Left hindlimb (tissue), 1 donor: ENCODE results near the gene TTC27.
"Not testable (repeated sequence)": the region's sequence is repeated elsewhere in the genome, so short reads cannot be mapped to it uniquely, and the experiment has no call there.

ENCODE experiments used
- DNase-seq: peaks from one replicate; pipeline ENCODE4 v3.0.0-alpha.2; 2018

The TTC27 gene

DNA sequence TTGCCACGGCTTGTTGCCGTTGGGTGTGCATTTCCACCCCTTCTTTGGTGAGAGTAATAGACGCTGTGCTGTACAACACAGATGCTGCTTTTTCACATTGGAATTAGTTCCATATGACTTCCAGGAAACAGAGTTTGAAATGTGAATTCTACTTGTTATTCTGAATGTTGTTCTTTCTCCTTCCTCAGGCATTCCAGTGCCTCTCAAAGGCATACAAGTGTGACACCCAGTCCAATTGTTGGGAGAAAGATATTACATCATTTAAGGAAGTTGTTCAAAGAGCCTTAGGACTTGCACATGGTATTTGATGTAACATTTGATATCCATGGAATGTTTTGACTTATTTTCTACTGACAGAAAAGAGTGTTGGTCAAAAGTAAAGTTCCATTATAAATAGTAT lies 184.5 kb downstream of the TTC27 start:
- no peak for DNase-seq

DNA sequence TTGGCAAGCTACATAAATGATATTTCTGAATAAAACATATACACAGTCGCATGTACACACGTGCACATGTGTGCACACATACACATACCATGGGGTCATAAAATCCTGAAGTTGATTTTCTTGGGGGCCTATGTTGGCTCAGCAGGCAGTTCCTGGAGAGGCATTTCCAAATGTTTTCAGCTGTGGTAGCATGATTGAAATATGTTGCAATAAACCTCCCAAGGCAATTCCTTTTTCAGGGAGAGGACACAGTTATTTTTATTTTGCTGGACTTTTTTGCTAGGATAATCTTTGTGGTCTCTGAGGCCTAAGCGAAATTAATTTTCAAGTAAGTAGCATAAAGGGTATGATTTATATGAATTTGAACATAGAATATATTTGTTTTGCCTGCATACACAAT lies 192.2 kb downstream of the TTC27 start:
- DNase-seq: no peak

DNA sequence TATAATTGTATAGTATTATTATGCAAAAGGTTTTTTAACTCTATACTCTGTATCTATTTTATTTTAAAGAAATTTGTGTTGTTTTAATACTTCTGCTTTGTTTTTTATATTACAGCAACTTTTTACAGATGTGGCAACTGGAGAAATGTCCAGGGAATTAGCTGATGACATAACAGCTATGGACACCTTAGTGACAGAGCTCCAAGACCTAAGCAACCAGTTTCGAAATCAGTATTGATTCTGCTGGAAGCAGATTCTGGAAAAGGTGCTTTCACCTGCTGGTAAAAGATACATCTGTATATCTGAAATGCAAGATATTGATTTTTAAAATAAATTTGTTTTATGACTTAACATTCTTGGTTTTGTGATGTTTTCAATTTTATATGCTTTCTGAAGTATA lies 192.9 kb downstream of the TTC27 start:
- no peak for DNase-seq

DNA sequence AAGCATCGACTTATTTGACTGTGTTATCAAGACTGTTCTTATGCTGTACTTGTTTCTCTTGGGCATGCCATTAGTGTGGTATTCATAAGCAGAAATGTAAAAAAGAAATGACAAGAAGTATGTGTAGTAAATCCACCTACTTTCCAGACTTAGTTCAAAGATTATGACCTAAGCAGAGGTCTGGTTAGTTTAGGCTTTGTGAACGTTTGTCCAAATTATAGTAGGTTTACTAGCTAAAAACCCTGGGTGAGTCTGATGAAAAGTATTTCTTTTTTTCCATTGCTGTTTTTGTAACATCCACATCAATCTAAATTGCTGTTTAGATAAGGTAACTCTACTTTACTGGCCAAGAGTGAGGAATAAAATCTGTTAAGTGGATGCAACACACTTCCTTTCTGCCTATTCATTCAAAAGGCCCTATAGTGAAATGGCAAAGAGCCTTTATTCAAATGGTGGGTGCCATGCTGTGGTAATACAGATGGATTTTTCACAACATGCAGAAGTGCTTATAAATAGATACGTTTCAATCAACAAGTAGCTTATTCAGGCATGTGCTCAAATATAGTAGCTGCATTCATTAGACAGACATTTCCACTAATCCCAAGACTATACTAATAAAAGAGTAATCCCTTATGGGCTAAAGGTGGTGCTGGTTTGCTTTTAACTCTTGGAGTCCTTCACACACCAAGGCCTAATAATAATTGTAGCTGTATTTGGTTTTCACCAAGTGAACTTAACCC lies 196.4 kb downstream of the TTC27 start:
- DNase-seq: no peak

DNA sequence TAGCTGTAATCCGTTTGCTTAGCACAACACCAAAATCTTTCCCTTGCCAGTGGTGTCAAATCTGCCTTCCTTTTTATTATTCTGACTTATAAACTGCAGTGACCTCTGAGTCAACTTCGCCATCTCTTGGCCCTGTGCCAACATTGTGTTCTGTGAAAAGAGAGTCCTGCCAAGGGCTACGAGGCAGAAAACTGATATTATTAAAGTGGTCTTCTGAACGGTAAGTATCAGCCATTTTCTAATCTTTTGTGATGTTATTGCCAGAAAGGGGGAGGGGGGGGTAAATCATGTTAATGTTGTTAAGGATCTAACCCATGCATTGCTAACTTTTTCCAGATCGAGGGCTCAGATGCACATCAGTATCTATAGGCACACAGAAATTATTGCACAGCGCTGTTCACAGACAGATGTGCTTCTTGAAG lies 197.5 kb downstream of the TTC27 start:
- no peak for DNase-seq

DNA sequence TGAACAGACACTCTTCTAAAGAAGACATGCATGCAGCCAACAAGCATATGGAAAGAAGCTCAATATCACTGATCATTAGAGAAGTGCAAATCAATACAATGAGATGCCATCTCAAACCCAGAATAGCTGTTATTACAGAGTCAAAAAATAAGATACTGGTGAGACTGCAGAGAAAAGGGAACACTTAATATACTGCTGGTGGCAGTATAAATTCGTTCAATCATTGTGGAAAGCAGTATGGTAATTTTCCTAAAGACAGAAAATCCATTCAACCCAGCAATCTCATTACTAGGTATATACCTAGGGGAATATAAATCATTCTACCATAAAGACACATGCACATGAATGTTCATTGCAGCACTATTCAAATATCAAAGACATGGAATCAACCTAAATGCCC lies 202.3 kb downstream of the TTC27 start:
- no peak for DNase-seq

DNA sequence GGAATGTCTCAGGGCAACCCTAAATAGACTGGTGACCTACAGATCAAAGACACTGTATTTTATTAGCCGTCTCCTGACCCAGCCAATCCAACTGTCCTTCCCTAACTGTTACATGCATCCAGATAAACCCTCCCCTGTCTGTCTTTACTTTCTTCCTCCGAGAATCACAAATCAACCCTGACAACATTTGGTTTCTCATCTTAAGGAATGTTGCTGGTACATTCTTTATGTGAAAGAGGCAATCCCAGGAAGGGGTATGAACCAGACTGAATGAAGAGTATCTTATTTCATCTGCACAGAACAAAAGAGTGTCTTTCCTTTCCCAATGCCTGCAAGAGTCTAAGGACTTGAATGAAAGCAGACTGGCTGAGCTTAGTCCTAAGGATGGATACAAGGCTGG lies 205.0 kb downstream of the TTC27 start:
- DNase-seq: no peak

DNA sequence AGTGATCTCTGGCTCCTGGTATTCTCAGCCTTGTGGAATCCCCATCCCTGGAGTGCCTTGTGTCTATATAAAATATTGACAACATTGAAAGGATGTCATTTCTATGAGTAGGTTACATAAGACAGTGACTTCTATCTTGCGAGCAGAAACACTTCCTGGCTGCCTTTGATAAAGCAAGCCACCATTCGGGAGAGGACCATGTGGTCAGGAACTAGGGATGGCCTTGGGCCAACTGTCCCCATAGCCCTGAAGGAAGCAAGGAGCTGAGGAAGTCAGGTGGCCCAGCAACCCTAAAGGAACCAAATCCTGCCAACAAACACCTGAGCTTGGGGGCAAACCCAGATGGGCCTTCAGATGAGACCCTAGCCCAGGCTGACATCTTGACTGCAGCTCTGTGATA lies 205.9 kb downstream of the TTC27 start:
- DNase-seq: no peak

DNA sequence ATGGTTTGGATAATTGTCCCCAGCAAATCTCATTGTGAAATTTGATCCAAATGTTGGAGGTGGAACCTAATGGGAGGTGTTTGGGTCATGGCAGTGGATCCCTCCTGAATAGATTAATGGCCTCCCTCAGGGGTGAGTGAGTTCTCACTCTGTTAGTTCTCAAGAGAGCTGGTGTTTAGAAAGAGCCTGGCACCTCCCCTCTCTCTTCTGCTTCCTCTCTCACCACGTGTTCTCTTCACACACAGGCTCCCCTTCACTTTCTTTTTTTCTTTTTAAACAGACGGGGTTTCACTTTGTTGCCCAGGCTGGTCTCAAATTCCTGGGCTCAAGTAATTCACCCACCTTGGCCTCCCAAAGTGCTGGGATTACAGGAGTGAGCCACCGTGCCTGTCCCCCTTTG lies 207.3 kb downstream of the TTC27 start:
- no peak for DNase-seq

DNA sequence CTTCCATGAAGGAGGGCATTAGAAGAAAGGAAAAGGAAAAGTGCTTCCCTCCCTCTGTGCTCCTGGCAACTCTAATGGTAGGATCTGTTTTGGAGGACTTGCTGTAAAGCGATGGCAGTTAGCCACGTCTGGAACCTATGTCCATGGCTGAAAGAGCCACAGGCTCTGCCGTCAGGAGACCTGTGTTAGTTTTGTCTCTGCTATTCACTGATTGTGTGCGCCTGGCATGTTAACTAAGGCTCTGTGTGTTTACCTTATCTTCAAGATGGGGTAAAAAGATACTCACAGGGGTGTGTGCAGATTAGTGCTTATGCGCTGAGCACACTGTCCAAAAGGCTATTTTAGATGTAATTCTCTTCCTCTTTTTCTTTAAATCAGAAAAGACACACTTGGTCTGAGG lies 209.1 kb downstream of the TTC27 start:
- DNase-seq: peak; percentile 47

DNA sequence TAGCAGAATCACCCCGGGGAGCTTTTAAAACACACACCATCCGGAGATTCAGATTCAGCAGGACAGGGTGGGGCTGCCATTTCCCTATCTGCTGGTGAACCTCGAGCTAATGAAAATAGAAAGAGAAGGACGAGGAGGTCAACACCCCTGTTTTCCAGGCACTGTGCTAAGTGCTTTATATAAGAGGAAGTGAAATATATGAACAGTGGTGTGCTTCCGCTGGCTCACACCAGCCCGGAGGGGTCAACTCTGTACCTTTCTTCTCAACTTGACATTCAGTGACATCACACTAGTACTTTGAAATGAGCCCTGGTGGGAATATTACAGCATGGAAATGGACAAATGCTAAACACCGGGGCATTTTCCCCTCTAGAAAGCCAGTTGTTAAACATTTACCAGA lies 210.6 kb downstream of the TTC27 start:
- DNase-seq: no peak

DNA sequence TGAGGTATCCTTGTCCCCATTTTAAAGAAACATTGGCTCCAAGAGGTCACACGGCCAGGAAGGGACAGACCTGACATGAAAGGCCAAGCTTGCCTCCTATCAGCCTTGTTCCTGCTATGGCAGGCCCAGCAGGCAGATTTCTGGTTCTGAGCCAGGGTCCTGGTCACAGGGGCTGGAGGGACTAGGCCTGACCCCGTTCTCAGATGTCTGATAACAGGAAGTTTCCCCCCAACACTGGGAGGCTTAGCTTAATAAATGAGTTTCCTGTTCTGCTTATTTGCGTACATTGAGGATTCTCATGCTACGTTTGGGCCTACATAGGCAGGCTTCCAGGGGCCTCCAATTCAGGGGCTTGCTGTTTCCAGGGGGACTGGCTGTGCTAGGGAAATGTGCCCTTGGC lies 211.1 kb downstream of the TTC27 start:
- DNase-seq: no peak

DNA sequence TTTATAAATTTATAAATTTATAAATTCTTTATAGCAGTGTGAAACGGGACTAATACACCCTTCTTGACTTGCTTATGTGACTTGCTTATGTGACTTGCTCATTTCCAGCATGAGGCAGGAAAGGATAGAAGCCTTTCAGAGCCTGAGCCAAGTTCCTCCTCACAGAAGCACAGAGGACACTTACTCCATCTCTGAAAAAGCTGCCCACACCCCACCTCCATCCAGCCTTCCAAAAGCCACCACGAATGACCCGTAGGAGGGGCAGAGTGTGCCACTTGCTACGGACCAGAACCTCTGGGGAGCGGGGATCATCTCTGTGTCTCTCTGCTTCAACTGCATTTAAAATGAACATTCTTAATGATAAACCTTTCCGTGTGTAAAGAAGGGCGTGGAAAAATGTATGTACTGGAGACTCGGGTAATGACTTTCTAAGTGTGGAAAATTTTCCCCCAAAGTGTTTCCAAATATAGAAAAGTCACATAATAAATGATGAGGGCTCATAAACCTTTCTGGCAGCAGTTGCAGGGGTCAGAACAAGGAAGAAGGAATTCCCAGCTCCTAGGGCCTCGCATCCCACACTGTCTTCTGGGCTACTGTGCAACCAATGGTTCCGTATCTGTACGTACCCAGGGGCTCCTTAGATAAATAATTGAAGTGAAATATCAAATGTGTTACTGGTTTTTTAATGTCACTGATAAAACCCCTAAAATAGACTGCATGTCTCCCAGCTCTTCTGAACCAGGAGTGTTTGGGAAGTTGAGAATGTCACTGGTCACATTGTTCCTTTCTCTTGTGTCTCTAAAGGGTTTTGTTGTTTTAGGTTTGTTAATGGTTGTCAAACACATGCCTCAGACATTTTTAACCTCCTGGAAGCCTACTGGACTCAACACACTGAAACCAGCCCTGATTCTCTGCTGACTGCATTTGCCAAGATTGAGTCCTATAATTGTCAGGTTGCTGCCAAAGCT lies 214.4 kb downstream of the TTC27 start:
- DNase-seq: no peak

DNA sequence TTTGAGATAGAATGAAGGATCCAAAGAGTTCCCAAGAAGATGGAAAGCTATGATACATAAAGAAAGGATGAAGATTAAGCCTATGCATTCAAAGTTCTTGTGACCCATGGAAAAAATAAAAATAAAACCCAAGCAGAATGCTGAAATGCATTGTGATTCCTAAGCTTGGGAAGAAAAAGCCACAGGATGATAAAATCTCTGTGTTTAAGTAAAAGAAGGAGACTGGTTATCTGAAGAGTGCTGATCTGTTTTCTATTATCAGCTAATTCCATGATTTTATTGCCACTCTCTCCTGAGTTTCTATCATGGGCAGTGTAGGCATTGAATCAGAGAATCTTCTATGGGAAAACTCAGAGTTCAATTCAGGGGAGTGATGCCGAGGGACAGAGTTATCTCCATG lies 215.8 kb downstream of the TTC27 start:
- no peak for DNase-seq

DNA sequence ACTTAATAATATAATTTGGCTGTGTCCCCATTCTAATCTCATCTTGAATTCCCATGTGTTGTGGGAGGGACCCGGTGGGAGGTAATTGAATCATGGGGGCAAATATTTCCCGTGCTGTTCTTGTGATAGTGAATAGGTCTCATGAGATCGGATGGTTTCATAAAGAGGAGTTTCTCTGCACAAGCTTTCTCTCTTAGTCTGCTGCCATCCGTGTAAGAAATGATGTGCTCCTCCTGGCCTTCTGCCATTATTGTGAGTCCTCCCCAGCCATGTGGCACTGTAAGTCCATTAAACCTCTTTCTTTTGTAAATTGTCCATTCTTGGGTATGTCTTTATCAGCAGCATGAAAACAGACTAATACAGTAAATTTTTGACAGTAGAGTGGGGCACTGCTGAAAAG lies 216.4 kb downstream of the TTC27 start:
- DNase-seq: no peak

DNA sequence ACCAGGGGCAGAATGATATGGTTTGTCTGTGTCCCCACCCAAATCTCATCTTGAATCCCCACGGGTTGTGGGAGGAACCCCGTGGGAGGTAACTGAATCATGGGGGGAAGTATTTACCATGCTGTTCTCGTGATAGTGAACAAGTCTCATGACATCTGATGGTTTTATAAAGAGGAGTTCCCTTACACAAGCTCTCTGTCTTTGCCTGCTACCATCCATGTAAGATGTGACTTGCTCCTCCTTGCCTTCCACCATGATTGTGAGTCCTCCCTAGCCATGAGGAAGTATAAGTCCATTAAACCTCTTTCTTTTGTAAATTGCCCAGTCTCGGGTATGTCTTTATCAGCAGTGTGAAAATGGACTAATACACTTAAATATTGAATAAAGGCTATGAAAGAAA lies 218.4 kb downstream of the TTC27 start:
- not testable (repeated sequence) for DNase-seq

DNA sequence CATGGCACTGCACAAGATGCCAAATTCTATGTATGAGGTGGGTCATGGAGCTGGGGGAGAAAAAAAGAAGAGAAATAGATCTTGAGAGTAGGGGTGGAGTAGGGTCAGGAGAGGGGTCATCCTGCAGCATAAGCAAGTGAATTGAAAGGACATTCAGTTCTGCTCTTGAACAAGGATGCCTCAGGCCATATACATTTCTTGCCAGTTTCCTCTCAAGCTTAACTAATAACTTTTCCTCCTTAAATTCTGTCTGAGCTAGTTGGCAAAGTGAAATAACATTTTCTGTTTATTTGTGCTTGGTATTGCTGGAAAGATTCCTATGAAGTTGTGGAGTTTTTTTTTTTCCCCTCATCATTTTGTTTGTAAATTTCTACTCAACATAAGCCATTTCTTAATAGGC lies 219.9 kb downstream of the TTC27 start:
- no peak for DNase-seq

DNA sequence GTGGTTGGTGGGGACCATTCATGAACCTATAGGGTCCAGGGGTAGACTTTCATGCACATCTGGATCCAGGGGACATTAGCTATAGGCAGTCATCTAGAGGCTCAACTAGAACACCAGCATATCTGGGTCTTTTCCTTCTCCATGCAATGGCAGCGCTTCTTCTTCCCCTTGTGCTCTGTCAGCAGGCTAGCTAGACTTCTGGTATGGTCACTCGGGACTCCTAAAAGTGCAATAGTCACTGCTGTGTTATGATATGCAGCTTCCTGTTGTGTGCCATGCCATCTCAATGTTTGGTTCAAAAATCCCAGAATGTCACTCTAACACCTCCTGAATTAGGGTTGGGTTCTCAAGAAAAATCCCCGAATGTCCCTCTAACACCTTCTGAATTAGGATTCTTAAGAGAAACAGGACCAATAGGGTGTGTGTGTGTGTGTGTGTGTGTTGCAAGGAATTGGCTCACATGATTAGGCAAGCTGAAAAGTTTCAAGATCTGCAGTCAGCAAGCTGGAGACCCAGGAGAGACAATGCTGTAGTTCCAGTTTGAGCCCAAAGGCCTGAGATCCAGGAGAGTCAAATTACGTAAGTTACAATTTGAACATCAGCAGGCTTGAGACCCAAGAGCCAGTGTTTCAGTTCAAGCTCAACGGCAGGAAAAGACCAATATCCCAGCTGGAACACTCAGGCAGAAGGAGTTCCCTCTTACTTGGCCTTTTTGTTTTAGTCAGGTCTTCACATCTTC lies 221.8 kb downstream of the TTC27 start:
- no peak for DNase-seq

DNA sequence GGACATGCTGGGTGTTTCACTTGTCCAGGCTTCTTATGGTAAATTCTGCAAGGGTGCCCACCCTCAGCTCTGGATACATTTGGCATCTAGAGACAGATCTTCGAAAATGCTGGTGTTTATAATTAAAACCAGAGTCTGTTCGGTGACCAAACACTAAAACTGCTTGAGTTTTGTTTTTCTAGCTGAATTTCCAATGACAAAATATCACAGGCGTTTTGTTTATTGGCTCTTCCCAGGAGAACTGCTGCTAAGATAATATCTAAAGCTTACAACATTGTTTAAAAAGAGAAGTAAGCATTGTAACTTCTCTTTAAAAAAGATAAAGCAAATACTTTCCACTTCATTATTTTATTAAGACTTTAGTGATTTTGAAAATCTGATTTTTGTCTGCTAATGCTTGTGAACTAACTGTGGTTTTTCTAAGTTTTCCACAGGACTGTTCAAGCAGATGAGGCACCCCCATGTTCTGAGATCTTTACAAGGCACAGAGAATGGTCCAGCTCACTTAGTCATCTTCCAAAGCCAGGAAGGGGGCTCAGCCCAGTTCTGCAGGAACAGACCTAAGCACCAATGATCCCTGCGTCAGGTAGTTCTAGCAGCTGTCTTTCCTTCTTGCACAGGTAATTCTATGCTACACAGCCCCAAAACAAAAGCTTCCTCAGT lies 224.1 kb downstream of the TTC27 start:
- no peak for DNase-seq

DNA sequence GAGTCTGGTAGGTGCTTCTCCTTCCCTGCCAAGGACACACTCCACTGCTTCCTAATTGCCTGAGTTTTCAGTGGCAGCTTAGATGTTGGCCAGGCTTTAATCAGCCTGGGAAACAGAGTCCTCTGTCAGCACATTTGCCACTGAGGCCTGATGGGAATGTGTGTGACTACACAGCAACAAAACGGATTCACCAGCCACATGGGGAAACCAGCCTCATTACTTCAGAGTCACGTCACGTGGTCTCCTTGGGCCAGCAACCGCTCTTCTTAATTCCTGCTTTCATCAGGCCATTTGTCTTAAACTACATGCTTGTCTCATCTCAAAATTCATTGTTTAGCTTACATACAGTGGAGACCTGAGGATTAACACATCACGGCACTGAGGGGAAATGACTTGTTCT lies 225.0 kb downstream of the TTC27 start:
- no peak for DNase-seq

DNA sequence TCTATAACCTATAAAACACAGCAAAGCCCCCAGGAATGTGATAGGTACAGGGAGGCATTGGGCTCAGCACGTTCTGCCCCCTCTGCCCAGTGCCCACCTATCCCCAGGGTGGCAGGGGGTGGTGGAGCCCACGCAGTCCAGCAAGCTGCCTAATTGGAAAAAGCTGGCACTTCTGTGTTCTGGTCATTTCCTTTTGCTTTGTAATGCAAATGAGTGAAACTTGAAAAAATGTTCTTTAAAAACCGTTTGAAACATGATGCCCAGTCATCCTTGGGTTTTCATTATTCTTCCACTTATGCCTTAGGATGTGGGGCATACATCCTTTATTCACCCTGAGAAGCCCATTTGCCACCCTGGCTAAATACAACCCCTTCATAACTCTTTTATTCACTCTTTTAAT lies 229.0 kb downstream of the TTC27 start:
- no peak for DNase-seq

DNA sequence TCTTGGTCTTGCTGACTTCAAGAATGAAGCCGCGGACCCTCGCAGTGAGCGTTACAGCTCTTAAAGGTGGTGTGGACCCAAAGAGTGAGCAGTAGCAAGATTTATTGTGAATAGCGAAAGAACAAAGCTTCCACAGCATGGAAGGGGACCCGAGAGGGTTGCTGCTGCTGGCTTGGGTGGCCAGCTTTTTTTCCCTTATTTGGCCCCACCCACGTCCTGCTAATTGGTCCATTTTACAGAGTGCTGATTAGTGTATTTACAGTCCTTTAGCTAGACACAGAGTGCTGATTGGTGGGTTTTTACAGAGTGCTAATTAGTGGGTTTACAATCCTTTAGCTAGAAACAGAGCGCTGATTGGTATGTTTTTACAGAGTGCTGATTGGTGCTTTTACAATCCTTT lies 230.9 kb downstream of the TTC27 start:
- no peak for DNase-seq

DNA sequence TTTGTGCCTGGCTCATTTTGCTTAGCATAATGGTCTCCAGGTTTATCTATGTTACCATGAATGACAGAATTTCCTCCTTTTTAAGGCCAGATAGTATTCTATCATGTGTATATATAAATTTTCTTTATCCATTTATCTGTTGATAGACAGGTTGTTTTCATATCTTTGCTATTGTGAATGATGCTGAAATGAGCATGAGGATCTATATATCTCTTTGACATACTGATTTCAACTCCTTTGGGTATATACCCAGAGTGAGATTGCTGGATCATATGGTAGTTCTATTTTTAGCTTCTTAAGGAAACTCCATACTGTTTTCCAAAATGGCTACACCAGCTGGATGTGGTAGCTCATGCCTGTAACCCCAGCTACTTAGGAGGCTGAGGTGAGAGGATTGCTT lies 232.5 kb downstream of the TTC27 start:
- no peak for DNase-seq
